Left cardiac atrium (tissue), 4 donors: Measurements from ENCODE around the gene GABRD. TPM values are rescaled to one million over a fixed set of nuclear protein-coding genes. Genes with fewer than 3 reads are reported as not detected.

ENCODE experiments used
- ATAC-seq, 2 donors: fragments of 200-7000 bp; cut with Tn5 transposase; one replicate each; pipeline ENCODE4 v1.9.1; 2020; ENCODE audit warnings: mild to moderate bottlenecking in 2 of 2, moderate library complexity in 2 of 2
- DNase-seq: peaks from one replicate; pipeline ENCODE4 v3.0.0-alpha.2; 2020
- intact Hi-C, 2 donors: fragments of 100-400 bp; cut with DNase I; formaldehyde crosslinking; loops; one replicate each; pipeline versions ENCODE4 v1.14.1 to v1.15.1; 2022 to 2023
- total RNA-seq, 2 donors: library from RNA; stranded (reverse); fragmentation: NEBNext Ultra II Directional; extraction: Animal tissue kit (Norgen Biotek cat#: 25700); gene quantifications; one replicate each; pipeline ENCODE4 v1.2.1, GENCODE V29; 2021
- donor health status: DM: no; HTN: yes; CAD: no.
- donor health status: DM: no; HTN: yes; CAD: no; lungs with severe emphysema.
- donor health status: DM: yes; HTN: yes; CAD: no.
- donor health status: Dilated cardiomyopathy.

Gene GABRD
- total RNA-seq, 2 donors from 2014 or later = 0.29 TPM; not detected in 1

DNA sequence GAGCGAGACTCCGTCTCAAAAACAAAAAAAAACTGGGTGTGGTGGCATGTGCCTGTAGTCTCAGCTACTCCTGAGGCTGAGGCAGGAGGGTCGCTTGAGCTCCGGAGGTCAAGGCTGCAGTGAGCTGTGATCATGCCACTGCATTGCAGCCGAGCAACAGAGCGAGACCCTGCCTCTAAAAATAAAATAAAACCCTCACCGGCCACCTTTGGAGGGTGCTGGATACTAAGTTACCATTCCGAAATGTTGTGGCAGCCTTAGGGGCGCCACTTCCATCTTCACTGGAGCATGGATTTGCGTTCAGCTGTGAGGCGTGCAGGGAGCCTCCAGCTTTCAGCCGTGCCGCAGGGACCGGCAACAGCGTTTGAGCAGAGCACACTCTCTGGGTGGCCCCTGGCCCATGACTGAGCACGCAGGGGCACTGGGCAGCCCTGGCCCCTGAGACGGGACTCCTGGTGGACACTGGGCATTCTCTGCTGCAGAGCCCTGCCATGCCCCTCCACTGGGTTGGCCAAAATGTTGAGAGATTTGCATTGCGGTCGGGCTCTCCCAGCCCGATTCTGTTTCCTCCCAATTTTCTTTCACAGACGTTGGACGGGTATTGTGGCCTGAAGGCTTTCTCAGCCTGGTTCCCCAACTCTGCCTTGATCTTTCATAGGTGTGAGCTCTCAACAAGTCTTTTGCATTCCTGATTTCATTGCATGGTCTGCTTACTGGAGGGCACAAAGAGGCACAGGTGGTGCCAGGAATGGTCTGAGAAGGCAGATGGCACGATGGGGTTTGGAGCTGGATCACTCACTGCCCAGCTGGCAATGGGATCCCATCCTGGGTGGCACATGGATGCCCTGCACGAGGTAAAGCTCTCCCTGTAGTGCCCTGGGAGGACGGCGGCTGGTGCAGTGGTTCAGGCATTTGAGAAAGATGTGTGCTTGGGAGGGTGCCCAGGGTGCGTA lies 9.8 kb upstream of the GABRD start:
- intact Hi-C loops = no loop called here
- no peak for DNase-seq
- no peak for ATAC-seq

DNA sequence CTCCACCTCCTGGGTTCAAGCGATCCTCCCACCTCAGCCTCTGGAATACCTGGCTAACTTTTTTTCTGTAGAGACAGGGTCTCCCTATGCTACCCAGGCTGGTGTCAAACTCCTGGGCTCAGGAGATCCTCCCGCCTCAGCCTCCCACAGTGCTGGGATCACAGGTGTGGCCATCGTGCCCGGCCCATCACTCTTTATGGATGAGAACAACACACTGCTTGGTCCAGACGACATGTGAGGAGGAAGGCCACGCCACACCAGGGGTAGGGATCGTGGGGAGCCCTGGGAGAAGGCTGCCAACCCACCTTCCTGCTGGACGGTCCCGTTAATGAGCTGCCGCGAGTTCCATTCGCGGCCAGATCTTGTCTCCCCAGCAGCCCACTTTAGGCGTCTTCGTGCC lies 5.0 kb upstream of the GABRD start:
- no peak for DNase-seq
- intact Hi-C loops = no loop called here

DNA sequence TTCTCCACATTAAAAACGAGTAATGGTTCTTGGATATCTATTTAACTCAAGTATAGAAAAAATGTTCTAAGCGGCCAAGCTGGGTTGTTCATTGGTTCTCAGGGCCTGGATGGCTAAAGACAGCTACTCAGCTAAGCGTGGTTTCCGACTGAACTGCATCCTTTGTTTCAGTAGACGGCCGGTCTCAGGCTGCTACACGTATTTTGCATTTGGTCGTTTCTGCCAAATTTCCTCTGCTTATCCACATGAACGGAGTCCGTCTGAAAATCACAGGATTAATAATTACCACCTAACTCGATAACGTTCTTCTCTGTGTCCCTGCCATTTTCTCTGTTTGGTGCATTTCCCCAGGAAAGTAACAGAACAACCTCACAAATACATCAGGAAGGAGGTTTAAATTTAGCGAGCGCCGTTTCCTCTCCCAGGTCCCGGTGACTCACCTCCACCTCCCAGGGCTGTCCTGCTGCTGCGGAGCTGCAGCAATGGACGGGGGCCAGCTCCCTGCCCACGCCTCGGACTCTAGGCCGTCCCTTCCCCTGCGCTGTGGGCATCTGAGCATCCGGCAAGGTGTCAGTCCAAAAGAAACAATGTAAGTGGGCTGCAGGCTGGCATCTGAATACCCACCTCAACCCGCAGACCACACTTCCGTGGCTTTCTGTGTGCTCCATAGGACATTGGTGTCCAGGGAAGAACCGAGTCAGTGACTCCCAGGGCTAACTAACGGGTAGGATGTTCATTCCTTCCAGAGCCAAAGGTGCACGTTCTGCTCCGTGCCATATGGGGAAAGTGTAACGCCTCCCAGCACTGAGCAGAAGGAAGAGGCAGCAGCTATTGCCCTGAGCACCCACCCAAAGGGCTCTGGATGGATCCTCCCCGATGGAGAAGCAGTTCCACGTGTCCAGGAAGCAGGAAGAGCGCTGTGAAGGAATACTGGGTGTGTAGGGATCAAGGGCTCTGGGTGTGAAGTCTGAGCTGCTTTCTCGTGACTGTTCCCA lies 4.1 kb upstream of the GABRD start:
- DNase-seq (no peak), ATAC-seq (no peak)
- intact Hi-C loops = no loop called here

More for the DNA sequence above, 5.0 kb upstream of the GABRD start:
- ATAC-seq = no peak

DNA sequence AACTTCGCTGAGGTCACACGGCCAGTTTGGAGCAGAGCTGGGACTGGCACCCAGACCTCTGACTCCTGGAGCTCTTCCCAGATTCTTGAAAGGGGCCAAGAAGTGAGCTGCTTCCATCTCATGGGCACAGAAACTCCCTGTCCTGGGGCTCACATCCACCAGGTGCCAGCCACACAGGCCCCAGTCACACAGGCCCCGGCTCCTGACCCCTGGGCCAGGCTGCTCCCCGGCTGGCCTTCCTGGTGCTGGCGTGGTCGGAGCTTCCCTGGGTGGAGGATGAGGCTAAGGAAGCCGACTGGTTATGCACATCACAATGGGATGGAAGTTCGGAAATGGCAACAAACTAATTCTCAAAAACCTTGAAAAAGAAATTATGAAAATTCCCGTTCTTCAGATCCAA lies 3.0 kb upstream of the GABRD start:
- intact Hi-C loops = no loop called here
- DNase-seq = no peak
- no peak for ATAC-seq

DNA sequence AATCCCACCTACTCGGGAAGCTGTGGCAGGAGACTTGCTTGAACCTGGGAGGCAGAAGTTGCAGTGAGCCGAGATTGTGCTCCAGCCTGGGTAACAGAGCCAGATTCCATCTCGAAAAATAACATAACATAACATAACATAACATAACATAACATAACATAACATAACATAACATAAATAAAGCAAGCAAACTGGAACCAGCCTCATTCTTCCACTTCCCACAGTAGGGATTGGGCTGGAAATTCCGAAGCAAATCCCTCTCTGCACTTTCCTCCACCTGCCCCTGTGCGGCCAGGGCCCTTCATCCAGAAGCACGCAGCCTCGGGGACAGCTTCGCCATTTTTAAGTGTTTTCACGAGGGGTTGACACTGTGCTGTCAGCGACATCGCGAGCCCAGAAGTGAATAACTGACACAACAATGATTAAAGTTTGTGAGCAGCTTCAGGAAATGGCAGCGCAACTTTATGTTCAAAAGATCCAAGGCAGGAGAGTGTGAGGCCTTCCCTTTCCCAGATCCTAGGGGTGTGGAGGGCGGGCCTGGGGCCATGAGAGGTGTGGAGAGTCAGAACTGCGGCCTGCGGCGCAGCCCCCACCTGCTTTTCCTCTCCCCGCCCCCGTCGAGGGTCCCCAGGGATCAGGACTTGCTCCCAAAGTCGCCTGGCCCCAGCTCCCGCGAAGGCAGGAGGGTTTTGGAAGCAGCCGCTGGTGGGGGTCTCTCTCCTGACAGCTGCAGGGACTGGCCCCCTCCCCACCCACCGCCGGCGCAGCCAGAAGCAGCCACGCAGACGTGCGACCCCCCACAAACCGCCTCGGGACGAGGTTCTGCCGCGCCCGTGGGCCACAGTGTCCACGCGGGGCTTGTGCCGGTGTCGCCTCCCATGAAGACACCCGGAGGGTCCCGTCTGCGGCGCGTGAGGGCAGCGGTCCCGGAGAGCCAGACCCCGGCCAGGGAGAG lies 651 bp upstream of the GABRD start:
- intact Hi-C loops = no loop called here
- no peak for ATAC-seq
- DNase-seq = no peak

DNA sequence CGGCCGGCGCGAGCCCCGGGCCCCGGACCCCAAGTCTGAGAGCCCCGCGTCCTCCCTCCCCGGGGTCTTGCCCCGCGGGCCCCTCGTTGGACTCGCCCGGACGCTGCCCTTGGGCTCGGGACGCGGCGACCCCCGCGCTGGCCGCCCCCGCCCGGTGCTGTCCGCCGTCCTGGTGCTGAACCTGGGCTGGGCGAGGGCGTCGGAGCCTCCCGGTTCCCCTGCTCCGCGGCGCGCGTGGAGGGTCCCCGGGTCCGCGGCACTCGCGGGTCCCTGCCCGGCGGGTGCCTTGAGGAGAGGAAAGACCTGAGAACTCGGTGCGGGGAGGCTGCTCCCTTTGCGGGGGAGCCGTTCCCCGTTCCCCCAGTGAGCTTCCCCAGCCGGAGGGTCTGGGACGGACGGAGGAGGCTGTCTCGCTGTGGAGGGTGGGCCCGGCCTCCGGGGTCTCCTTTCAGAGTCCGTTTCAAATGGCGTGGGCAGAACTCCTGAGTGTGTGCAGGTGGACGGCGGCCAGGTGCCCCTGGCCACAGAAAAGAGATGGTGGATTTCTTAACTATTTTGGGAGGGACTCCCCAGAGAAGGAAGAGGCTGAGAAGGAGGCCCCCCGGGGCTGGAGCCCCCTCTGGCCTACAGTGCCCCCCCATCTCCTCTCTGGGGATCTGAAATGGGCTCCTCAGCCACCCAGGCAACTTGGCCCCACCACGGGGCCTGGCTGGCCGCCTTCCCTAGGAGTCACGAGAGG lies 595 bp downstream of the GABRD start:
- ATAC-seq = peak; percentile 9 to 51

DNA sequence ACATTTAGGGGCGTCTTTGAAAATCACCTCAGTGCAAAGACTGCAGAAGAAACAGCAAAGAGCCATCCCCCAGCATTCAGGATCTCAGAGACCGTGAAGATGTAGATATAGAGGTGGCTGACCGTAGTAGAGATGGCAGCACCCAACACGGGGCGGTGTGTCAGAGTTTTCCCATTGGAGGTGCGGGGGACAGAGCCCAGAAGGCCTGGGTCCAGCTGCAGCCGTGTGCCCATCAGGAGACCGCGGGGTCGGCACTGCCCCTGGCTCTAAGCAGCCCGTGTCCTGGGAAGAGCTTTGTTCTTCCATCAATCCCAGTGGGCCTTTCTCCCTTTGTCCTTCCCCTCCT lies 1.1 kb downstream of the GABRD start:
- intact Hi-C loops = no loop called here
- no peak for ATAC-seq

More for the DNA sequence above, 595 bp downstream of the GABRD start:
- DNase-seq = no peak
- intact Hi-C loops = no loop called here

DNA sequence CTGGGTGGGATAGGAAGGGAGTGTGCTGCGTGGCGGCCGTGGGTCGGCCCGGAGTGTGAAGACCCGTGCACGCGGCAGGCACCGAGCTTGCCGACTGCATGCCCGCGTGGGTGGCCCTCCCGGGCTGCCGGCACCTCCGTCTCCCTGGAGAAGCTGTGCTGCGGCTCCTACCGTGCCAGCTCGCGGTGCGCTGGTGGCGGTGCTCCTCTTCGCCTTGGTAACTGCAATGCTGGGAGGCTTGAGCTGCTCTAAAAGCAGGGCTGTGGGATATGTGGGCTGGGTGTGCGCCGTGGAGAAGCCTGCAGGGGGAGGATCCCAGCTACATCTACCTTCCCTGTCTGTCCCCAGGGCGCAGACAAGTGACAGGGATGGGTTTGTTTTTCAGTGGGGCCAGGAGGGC lies 2.4 kb downstream of the GABRD start:
- DNase-seq (no peak), ATAC-seq (no peak)
- intact Hi-C loops = no loop called here

More for the DNA sequence above, 1.1 kb downstream of the GABRD start:
- DNase-seq = no peak

DNA sequence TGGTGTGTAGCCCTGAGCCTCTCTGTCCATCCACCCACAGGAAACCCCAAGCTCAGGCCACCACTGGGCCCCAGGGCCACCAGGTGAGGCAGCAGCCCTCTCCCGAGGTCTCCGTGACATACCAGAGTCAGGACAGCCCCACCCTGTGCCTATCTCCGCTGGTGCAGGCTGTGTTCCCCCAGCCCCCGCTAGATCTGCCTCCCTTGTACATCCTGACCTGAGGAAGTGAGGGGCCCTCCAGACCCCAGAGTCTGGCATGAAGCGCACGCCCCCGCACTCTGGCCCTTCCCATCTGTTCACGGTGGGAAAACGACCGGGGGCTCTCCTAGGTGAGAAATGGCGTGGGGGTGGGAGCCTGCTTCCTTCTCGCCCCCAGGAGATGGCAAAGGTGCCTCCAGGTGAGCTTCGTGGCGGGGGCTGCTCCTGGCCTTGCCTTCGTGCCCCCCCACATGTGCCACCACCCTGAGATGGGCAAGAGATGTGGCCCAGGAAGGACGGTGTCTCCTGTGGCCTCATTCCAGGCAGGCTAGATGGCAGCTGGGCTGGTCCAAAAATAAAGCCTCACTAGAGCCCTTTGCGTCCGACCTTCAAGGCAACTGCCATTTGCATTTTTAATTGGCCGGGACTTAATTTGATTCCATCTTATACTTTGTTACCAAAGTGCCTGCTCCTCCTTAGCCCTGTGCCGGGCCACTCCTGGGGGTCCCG lies 3.1 kb downstream of the GABRD start:
- intact Hi-C loops = no loop called here
- no peak for ATAC-seq
- no peak for DNase-seq

DNA sequence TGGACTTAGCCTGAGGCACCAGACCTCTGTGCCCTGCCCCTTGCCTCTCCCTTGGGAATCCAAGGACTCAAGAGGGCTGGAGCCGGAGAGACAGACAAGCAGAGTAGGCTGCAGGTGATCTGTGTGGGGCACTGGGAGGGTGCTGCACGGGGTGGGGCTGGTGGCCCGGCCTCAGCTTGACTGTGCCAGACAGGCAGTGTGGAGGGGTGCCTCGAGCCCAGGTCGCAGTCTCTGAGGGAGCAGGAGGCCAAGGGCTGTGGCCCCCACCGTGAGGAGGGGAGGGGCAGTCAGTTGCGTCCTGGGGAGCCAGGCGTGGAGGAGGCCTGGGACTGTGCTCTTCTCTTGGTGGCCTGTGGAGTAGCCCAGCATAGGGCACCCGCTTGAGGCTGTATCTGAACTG lies 4.0 kb downstream of the GABRD start:
- ATAC-seq (no peak), DNase-seq (no peak)
- intact Hi-C loops = no loop called here

DNA sequence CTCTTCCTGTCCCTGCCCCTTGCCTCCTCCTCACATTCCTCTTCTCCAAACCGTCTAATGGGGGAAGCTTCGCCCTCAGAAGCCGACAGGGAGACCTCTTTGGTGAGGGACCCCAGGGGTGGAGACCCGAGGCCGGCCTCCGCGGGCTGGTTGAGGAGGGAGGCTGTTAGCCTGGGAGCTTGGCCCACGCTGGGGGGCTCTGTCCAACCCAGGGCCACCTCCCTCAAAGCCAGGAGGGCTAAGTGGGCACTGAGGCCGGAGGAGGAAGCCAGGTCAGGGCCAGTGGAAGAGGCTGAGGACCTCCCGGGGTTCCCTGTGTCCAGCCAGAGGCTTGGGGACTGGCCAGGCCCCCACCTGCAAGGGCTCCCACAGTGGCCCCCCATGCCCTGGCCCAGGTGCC lies 5.3 kb downstream of the GABRD start:
- intact Hi-C loops = no loop called here
- ATAC-seq = no peak

DNA sequence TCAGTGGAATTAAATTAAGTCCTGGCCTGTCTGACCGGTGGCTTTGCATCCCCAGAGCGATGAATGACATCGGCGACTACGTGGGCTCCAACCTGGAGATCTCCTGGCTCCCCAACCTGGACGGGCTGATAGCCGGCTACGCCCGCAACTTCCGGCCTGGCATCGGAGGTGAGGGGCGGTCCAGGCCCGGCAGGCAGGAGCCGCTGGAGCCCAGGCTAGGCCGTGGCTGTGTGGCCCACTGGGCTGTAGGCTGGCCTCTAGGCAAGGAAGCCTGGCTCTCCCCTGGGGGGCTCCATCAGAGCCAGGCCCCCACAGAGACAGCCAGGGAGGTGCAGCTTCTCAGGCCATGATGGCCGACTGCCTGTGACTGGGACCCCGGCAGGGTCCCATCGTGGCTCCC lies 5.7 kb downstream of the GABRD start:
- intact Hi-C loops = no loop called here
- DNase-seq (no peak), ATAC-seq (no peak)

More for the DNA sequence above, 5.3 kb downstream of the GABRD start:
- no peak for DNase-seq

DNA sequence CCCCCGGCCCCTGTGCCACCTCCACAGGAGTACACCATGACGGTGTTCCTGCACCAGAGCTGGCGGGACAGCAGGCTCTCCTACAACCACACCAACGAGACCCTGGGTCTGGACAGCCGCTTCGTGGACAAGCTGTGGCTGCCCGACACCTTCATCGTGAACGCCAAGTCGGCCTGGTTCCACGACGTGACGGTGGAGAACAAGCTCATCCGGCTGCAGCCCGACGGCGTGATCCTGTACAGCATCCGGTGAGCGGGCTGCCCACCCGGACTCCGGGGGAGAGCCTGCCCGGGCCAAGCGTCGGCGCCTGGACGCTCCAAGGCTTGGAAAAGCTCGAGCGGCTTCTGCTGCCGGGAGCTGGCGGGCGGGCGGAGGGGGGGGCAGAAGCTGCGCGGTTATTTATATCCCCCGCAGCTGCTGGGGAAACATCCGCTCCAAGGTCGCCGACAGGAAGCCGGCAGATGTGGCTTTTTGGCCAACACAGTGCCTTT lies 6.4 kb downstream of the GABRD start:
- ATAC-seq (peak; percentile 46 to 66), DNase-seq (peak; percentile 40)
- intact Hi-C loops = no loop called here

DNA sequence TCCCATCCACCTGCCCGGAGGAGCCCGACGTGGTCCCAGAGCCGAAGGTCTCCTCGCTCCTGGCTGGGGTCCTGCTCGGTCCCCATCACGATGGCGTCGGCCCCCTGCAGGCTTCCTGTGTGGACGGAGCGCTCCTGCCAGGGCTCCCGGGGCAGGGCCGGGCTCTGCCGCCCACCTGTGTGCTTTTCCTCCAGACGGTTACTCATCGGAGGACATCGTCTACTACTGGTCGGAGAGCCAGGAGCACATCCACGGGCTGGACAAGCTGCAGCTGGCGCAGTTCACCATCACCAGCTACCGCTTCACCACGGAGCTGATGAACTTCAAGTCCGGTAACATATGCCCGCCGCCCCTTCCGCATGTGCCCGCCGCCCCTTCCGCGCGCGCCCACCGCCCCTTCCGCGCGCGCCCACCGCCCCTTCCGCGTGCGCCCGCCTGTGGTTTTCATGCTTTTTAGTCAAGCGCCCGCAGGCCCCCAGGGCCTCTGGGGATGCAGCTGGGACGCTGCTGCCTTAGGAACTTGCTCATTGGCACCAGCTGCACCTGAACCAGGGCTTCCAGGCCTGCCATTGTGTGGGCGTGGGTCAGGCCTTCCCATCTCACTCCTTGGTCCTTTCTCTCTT lies 8.9 kb downstream of the GABRD start:
- ATAC-seq (no peak), DNase-seq (no peak)
- intact Hi-C loops = no loop called here

DNA sequence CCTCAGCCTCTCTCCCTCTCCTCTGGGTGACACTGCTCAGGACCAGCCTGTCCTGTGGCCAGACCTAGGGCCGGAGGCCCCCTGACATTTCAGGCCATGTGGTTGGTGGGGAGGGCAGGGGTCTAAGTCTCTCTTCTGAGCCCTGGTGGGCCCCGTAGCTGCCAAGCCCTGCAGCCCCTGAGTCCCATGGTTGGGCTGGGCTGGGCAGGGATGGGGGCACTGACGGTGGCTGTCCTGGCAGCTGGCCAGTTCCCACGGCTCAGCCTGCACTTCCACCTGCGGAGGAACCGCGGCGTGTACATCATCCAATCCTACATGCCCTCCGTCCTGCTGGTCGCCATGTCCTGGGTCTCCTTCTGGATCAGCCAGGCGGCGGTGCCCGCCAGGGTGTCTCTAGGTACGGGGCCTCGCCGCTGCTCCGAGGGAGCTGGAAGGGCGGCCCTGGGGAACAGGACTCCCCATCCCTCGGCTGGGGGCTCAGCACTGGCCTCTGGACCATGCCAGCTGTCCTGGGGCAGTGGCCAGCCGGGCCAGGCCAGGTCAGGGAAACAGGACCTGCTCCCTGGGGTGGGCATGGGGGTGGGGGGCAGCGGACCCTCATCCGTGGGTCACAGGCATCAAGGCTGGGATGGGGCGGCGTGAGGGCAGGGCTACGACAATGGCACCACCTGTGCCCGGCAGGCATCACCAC lies 9.9 kb downstream of the GABRD start:
- intact Hi-C loops = no loop called here

DNA sequence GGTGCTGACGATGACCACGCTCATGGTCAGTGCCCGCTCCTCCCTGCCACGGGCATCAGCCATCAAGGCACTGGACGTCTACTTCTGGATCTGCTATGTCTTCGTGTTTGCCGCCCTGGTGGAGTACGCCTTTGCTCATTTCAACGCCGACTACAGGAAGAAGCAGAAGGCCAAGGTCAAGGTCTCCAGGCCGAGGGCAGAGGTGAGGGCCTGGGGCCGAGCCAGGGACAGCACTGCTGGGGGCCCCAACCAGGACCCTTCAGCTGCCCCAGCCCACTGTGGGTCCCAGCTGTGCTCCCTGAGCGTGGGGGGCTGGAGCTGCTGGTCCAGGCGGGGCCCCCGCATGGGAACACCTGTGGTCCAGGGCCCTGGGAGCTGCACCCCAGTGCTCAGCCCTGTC lies 10.4 kb downstream of the GABRD start:
- DNase-seq (no peak), ATAC-seq (no peak)
- intact Hi-C loops = no loop called here

More for the DNA sequence above, 9.9 kb downstream of the GABRD start:
- no peak for DNase-seq
- no peak for ATAC-seq
